Measurements from ENCODE around the gene LYPD1.

The LYPD1 gene

DNA sequence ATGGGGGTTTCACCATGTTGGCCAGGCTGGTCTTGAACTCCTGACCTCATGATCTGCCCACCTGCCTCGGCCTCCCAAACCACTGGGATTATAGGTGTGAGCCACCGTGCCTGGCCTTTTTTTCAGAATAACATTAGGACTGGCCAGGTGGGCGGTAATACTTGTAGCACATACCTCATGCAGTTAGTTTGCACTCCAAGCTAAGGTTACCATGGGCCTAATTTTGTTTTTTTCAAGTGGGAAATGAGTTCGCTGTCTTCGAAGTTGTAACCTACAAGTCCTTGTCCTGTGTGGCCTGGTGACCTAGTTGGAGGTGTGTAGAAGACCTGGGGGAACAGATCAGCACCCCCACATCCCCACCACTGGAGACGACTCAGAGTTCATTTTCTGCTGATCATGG, 74.8 kb downstream of the LYPD1 start:
- no peak for DNase-seq (ENCODE audit: low read depth)
